Epidermal melanocyte (primary cell): ENCODE results near the gene RPIA.
"Not testable (repeated sequence)": the region's sequence is repeated elsewhere in the genome, so short reads cannot be mapped to it uniquely, and the experiment has no call there.

ENCODE experiments used
- DNase-seq: peaks from one replicate; pipeline ENCODE4 v3.0.0; 2011; ENCODE audit warnings: low spot score; ENCODE audit not compliant: insufficient read length

The RPIA gene

GRCh38 chr2:88691339-88692183, at the start of gene RPIA:
RPIA (plus strand) TSS chr2:88691673; CDS start chr2:88691699, 26 bp downstream.
- DNase-seq, result peak; percentile 90

- DNase-seq, result no peak
These were observed 49.2 kb upstream of the RPIA start for GRCh38 chr2:88642278-88642677.

GRCh38 chr2:88645291-88645882, 46.1 kb upstream of the RPIA start:
- DNase-seq, result not testable (repeated sequence)

- DNase-seq, result no peak
These were observed 39.8 kb upstream of the RPIA start for GRCh38 chr2:88651646-88652045.

- DNase-seq, result no peak
These were observed 36.8 kb upstream of the RPIA start for GRCh38 chr2:88654714-88655113.

GRCh38 chr2:88656690-88657089, 34.8 kb upstream of the RPIA start:
- DNase-seq, result no peak

- no peak for DNase-seq
These were observed 34.3 kb upstream of the RPIA start for GRCh38 chr2:88657131-88657530.

- DNase-seq, result no peak
These were observed 33.1 kb upstream of the RPIA start for GRCh38 chr2:88658326-88658725.

- no peak for DNase-seq
These were observed 32.5 kb upstream of the RPIA start for GRCh38 chr2:88658881-88659537.

- peak; percentile 41 for DNase-seq
These were observed 31.9 kb upstream of the RPIA start for GRCh38 chr2:88659538-88659915.

GRCh38 chr2:88660622-88661021, 30.9 kb upstream of the RPIA start:
- no peak for DNase-seq

- DNase-seq, result no peak
These were observed 24.9 kb upstream of the RPIA start for GRCh38 chr2:88666576-88666975.

- no peak for DNase-seq
These were observed 24.3 kb upstream of the RPIA start for GRCh38 chr2:88667219-88667618.

GRCh38 chr2:88668862-88669261, 22.6 kb upstream of the RPIA start:
- DNase-seq, result no peak

GRCh38 chr2:88669482-88670214, 21.8 kb upstream of the RPIA start:
- DNase-seq, result no peak

GRCh38 chr2:88671786-88672427, 19.6 kb upstream of the RPIA start:
- DNase-seq, result no peak

- DNase-seq, result no peak
These were observed 18.1 kb upstream of the RPIA start for GRCh38 chr2:88673363-88673762.

GRCh38 chr2:88680266-88680902, 11.1 kb upstream of the RPIA start:
- no peak for DNase-seq

- no peak for DNase-seq
These were observed 10.6 kb upstream of the RPIA start for GRCh38 chr2:88680916-88681315.

GRCh38 chr2:88683160-88684021, 8.1 kb upstream of the RPIA start:
- no peak for DNase-seq
